Adrenal gland (tissue), 5 donors: ENCODE results near the gene MRPL33.

Experiments
- CTCF ChIP-seq, 6 experiments: fragments of 450-650 bp in 4 of 6; fragments of 200-600 bp in 2 of 6; sonication (generic) in 1 of 6; IDR thresholded peaks; 1 replicate in 5 of 6; 2 replicates in 1 of 6; pipeline versions ENCODE4 v1.5.1 to v1.8.0; 2016 to 2021; ENCODE audit warnings: antibody characterized with exemption in 6 of 6, mild to moderate bottlenecking in 2 of 6, moderate library complexity in 1 of 6
- POLR2A ChIP-seq, 2 donors: fragments of 450-650 bp; IDR thresholded peaks; one replicate each; pipeline ENCODE4 v1.6.1; 2017; ENCODE audit warnings: antibody characterized with exemption in 2 of 2, mild to moderate bottlenecking in 2 of 2, moderate library complexity in 1 of 2
- donor health status: DM: no; HTN: no; CAD: no.

GRCh38 chr2:27823135-27823534 lies 51.6 kb downstream of the MRPL33 start:
- no peak for TF ChIP-seq POLR2A (IDR thresholded peaks at IDR 0.05)
- no peak for TF ChIP-seq CTCF (IDR thresholded peaks at IDR 0.05)
